Cardiac fibroblast (primary cell): ENCODE data around the gene SOD1.

ENCODE experiments used
- DNase-seq, 2 donors: peaks; one replicate each; pipeline versions ENCODE4 v3.0.0 to v3.0.0-alpha.2; 2010; ENCODE audit warnings: low read depth in 2 of 2
- H3K4me3 ChIP-seq, 2 donors: replicated peaks in 1 of 2; 1 replicate in 1 of 2; 2 replicates in 1 of 2; pipeline ENCODE4 v1.5.1; 2011; ENCODE audit warnings: low read depth in 2 of 2, low read length in 2 of 2, mild to moderate bottlenecking in 2 of 2, moderate library complexity in 1 of 2
- TF ChIP-seq, protein P1 (sequence below): IDR thresholded peaks from one replicate; pipeline ENCODE4 v1.5.1; 2011; ENCODE audit warnings: low read depth, mild to moderate bottlenecking, low read length, inconsistent platforms

SOD1 gene

DNA sequence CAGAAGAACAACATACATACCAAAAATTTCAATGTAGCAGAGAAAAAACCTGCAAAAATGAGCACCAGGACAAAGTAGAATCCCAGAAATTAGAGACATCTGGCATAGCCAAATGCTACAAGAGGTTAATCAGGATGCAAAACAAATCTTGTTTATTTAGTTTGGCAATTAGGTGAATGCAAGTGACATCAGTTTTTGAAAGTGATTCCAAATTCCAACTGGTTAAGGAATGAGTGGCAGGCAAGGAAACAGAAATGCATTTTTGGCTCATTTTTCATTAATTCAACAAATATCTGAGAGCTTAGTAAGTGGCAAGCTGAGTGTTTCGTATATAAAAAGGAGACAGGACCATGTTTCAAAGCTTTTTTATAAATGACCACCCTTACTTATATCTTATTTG is 51.1 kb downstream of the SOD1 start:
- peak; percentile 62 to 77 for DNase-seq
- TF ChIP-seq, protein P1, sequence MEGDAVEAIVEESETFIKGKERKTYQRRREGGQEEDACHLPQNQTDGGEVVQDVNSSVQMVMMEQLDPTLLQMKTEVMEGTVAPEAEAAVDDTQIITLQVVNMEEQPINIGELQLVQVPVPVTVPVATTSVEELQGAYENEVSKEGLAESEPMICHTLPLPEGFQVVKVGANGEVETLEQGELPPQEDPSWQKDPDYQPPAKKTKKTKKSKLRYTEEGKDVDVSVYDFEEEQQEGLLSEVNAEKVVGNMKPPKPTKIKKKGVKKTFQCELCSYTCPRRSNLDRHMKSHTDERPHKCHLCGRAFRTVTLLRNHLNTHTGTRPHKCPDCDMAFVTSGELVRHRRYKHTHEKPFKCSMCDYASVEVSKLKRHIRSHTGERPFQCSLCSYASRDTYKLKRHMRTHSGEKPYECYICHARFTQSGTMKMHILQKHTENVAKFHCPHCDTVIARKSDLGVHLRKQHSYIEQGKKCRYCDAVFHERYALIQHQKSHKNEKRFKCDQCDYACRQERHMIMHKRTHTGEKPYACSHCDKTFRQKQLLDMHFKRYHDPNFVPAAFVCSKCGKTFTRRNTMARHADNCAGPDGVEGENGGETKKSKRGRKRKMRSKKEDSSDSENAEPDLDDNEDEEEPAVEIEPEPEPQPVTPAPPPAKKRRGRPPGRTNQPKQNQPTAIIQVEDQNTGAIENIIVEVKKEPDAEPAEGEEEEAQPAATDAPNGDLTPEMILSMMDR: no peak
- no peak overlapping the region for H3K4me3 ChIP-seq

DNA sequence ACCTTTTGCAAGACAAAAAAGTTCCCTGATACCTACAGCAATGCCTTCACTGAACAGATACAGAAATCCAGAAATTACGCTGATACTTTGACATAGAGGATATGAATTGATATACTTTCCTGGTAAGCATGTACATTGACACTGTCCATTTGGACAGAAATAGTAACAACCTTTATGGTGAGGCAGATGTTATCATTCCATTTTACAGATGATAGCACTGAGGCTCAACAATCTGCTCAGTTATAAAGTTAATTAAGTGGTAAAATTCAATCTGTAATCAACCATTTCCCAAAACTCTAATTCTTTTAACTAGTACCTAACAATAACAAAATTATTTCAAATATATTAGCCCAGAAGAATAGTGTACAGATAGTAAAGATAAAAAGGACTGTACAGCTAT is 51.8 kb downstream of the SOD1 start:
- TF ChIP-seq, protein P1: no peak
- no peak overlapping the region for H3K4me3 ChIP-seq
- DNase-seq: no peak

DNA sequence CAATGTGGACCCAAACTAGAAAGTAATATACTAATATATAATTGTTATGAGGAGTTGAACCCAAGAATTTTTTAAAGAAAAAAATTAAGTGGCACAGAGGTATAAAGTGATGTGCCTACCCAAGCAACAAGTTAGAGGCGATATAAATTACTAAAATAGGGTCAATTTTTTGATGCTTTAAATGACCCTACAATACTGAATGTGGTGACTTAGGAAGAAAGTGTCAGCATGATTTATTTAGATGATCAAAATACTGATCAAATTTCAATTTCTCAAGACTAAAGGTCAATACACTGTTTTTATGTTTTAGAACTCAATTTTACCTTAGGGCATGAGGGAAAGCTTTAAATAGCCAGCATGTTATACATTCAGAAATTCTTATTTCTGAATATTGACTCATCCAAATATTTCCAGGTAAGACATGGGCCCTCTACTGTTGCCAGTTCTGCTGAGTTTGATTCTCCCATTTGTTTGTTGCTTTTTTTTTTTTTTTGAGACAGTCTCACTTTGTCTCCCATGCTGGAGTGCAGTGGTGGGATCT is 52.3 kb downstream of the SOD1 start:
- DNase-seq: no peak
- TF ChIP-seq, protein P1: no peak
- H3K4me3 ChIP-seq: no peak overlapping the region

DNA sequence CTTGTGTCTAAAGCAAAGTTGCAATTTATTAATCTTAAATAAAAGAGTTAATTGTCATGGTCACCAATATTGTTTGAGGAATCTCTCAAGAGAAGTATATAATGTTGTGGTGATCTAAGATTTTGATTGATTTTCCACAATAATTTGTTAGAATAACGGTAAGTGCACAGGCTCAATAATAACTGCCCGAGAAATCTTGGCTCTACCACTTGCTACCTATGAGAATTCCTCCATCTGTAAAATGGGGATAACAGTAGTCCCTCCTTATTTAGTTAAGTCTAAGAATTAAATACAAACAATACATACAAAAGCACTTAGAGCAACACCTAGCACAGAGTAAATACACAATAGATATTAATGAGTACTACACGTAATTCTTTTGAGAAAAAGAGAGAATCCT is 53.6 kb downstream of the SOD1 start:
- no peak for DNase-seq
- TF ChIP-seq, protein P1: no peak
- no peak overlapping the region for H3K4me3 ChIP-seq

DNA sequence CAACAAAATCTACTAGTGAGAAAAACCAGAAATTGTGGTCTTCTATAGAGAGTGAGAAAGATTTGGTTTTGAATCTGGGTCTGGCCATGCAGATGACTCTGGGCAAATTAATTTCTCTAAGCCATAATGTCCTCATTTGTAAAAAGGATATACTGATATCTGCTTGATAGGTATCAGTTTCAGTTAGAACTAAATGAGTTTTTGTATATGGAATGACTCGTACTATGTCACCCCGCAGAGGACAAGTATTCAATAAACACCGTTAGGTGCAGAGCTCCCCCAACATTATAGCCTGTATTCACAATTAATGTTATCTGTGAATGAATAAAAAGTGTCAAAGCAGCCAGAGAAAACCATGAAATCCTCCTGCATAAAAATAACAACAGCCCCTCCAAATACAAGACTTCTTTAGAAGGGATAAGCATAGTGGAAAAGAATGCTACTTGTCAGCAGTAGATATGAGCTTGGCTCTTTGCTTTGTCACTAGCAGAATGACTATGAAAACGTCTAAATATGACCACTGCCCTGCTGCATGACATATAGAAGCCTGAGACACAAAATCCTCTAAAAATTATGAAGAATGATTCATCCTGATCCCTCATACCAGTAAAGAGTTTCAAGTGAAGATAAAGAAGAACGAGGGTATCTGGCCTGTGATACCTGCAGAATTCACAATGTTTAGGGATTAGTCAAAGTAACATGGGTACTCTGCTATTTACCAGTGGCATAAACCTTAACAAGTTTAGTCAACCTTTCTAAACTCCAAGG is 54.7 kb downstream of the SOD1 start:
- TF ChIP-seq, protein P1: no peak
- no peak overlapping the region for H3K4me3 ChIP-seq
- DNase-seq: peak in 1 of 2 donors; percentile 49

DNA sequence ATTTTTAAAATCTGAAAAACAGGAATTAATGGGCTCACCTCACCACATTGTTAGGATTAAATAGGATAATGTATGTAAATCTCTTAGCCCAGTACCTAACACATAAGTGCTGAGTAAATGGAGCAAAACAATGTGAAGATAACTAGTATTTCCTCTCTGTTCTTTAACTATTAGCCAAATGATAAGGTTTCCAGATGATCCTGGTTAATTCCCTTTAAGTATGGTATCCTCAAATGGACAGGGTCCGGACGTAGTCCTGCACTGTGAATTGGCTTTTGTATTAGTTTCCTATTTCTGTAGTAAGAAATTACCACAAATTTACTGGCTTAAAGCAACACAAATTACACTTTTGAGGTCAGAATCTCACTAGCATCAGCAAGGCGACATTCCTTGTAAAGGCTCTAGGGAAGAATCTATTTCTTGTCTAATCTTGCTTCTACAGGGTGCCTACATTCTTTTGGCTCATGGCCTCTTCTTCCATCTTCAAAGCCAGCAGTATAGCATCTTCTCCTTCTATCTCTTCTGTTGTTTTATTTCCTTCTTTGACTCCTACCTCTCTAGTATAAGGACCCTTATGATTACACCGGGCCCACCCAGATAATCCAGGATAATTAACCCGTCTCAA is 55.4 kb downstream of the SOD1 start:
- TF ChIP-seq, protein P1: no peak
- DNase-seq: no peak
- H3K4me3 ChIP-seq: no peak overlapping the region
